PC-3 (cell line): Measurements from ENCODE around the gene SERPINB13.

Experiments used
- CTCF ChIP-seq: fragments of 300-600 bp; sonication (generic); conservative IDR thresholded peaks from 2 replicates; pipeline ENCODE4 v1.5.1; 2017; ENCODE audit warnings: antibody characterized with exemption, low read depth, mild to moderate bottlenecking, low read length
- EZH2 ChIP-seq: fragments of 300-600 bp; sonication (generic); IDR thresholded peaks from one replicate; pipeline ENCODE4 v1.6.1; 2017; ENCODE audit warnings: antibody characterized with exemption, mild to moderate bottlenecking, low read length; ENCODE audit not compliant: unreplicated experiment
- EZH2phosphoT487 ChIP-seq: fragments of 300-600 bp; sonication (generic); IDR thresholded peaks from 2 replicates; pipeline ENCODE4 v1.6.1; 2018; ENCODE audit warnings: mild to moderate bottlenecking, antibody characterized with exemption, low read length, borderline replicate concordance

- TF ChIP-seq EZH2 (no peak), CTCF (no peak), EZH2phosphoT487 (no peak)
These were observed 1.2 kb upstream of the SERPINB13 start for GRCh38 chr18:63585988-63586387.
